Measurements from ENCODE around the gene STARD8.

The STARD8 gene

DNA sequence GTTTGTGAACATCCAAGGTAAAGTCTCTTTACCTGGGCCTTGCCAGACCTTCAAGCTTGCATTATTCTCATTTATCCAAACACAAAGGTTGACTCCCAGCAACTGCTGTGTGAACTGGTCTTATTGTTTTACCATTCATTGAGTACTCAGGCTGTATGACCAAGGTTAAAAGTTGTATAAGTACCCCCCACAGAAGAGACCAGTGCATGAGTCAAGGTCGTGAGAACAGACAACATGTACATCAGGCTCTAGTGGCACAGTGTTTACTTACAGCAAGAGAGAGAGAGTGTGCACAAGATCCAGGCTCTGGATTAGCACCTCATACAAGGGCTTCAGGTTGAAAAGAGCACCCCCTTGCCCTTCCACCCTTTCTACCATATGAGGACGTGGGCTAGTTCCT, 103.9 kb downstream of the STARD8 start:
- no peak overlapping the region for H3K9ac ChIP-seq (ENCODE audit: low read depth, low read length)
- no peaks in the 10 kb centered on the region for H3K4me1 ChIP-seq (ENCODE audit: insufficient read depth, low read length)
- H3K9me3 ChIP-seq (ENCODE audit: control insufficient read depth, insufficient read depth, low read length): no peaks in the 10 kb centered on the region
- no peaks in the 10 kb centered on the region for H3K36me3 ChIP-seq (ENCODE audit: insufficient read depth, low read length)

DNA sequence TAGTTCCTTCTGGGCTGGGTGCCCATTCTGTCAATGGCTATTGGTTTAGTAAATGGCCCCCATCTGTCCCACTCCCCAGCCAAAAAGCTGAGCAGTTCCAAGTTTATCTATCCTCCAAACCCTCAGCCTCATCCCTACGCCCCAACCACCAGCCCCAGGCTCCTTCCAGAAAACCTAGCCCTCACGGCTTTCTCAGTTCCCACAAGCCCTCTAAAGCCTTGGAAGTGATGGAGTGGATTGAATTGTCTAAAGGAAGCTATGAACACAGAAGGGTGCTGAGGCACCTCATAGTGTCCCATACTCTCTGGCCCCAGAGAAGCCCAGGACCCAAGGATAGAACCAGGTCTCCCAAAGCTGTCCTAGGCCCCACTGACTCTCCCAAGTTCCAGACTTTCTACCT, 105.8 kb downstream of the STARD8 start:
- H3K4me1 ChIP-seq (ENCODE audit: insufficient read depth, low read length): no peaks in the 10 kb centered on the region
- no peak overlapping the region for H3K9ac ChIP-seq (ENCODE audit: low read depth, low read length)
- no peaks in the 10 kb centered on the region for H3K36me3 ChIP-seq (ENCODE audit: insufficient read depth, low read length)
- no peaks in the 10 kb centered on the region for H3K9me3 ChIP-seq (ENCODE audit: control insufficient read depth, insufficient read depth, low read length)

DNA sequence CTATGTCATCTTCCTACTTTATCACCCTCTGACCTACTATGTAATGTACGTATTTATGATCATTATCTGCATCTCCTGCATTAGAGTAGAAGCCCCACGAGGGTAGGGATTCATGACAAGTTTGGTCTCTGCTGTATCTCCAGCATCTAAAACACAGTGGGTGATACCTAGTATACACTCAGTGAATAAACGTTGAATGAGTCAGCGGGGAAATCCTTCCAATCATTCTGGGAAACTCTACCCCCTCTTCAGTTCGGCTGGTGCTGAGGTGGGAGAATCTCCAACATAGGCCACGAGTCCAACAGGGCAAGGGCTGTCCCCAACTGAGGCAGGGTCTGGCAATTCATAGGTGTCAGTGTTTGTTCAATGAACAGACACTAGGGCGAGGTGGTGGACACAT, 106.9 kb downstream of the STARD8 start:
- no peaks in the 10 kb centered on the region for H3K9me3 ChIP-seq (ENCODE audit: control insufficient read depth, insufficient read depth, low read length)
- H3K36me3 ChIP-seq (ENCODE audit: insufficient read depth, low read length): no peaks in the 10 kb centered on the region
- no peak overlapping the region for H3K9ac ChIP-seq (ENCODE audit: low read depth, low read length)
- no peaks in the 10 kb centered on the region for H3K4me1 ChIP-seq (ENCODE audit: insufficient read depth, low read length)

DNA sequence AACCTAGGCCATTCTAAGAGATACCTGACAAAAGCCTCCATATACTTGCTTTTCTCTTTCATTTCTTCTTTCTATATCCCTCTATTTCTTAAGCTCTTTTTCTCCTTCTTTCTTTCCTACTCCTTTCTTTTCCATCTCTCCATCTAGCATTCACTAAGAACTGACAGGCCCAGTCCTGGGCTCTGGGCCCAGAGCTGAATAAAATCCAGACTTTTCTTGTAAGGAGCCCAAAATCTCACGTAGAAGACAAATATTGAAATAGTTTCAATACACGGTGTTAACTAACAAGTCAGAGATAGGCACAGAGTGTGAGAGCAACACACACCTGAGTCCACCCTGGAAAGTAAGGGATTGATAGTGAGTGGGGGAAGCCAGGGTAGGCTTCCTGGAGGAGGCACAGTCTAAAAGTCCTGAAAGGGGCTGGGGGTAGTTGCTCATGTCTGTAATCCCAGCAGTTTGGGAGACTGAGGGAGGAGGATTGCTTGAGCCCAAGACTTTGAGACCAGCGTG, 108.2 kb downstream of the STARD8 start:
- Histone ChIP-seq H3K9me3 (ENCODE audit: control insufficient read depth, insufficient read depth, low read length) (no peaks in the 10 kb centered on the region), H3K4me1 (ENCODE audit: insufficient read depth, low read length) (no peaks in the 10 kb centered on the region), H3K36me3 (ENCODE audit: insufficient read depth, low read length) (no peaks in the 10 kb centered on the region), H3K9ac (ENCODE audit: low read depth, low read length) (no peak overlapping the region)

DNA sequence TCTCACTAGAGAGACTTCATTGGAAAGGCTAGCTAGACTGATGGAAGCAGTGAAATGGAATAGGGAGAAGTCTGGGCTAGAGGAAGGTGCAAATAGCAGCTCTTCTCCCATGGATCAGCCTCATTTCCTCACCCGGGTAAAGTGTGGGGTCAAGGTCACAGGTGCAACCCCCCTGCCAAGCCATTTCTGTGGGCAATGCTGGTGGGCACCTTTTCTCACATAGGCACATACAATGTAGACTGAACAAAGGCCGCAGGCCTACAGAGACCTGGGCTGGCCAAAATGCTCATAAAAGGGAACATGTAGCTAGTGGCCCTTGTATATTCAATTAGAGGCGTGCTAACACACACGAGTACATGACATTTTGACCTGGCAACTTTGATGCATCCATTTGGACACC, 109.9 kb downstream of the STARD8 start:
- H3K4me1 ChIP-seq (ENCODE audit: insufficient read depth, low read length): no peaks in the 10 kb centered on the region
- H3K36me3 ChIP-seq (ENCODE audit: insufficient read depth, low read length): no peaks in the 10 kb centered on the region
- no peaks in the 10 kb centered on the region for H3K9me3 ChIP-seq (ENCODE audit: control insufficient read depth, insufficient read depth, low read length)
- H3K9ac ChIP-seq (ENCODE audit: low read depth, low read length): no peak overlapping the region

DNA sequence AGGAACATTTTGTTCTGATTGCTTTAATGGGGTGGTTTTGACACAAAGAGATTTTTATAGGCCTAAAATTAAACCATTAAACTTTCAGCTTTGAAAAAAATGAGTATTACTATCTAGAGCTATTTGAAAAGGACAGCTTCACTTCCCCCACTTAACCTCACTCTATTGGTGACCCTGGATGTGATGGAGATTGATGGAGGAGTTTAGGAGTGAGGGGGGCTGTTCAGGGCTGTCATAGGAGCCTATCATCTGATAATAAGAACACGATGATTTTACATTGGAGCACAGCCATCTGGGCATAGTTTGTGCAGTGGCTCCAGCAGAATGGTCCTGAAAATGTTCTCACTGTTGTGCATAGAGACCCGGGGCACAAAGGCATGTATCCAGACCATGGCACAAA, 110.3 kb downstream of the STARD8 start:
- Histone ChIP-seq H3K4me1 (ENCODE audit: insufficient read depth, low read length) (no peaks in the 10 kb centered on the region), H3K9me3 (ENCODE audit: control insufficient read depth, insufficient read depth, low read length) (no peaks in the 10 kb centered on the region), H3K36me3 (ENCODE audit: insufficient read depth, low read length) (no peaks in the 10 kb centered on the region), H3K9ac (ENCODE audit: low read depth, low read length) (no peak overlapping the region)

DNA sequence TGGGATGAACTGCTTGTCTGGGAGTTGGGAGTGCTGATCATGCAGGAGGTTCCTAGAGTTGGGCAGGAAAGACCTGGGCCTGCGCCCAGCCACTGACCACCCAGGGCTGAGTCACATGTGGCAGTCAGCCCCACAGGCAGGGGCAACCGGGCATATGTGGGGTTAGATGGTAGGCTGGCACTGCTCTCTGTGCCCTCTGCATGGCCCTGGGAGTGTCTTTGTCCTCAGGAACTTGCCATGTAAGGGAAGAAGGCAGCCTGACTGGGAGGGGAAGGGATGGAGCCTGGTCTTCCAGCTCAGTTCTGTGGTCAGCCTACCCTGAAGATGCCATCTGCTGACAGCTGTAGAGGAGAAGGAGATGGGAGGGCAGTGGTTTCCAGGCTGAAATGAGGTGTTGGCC, 111.2 kb downstream of the STARD8 start:
- Histone ChIP-seq H3K9me3 (ENCODE audit: control insufficient read depth, insufficient read depth, low read length) (no peaks in the 10 kb centered on the region), H3K9ac (ENCODE audit: low read depth, low read length) (no peak overlapping the region), H3K36me3 (ENCODE audit: insufficient read depth, low read length) (no peaks in the 10 kb centered on the region), H3K4me1 (ENCODE audit: insufficient read depth, low read length) (no peaks in the 10 kb centered on the region)

DNA sequence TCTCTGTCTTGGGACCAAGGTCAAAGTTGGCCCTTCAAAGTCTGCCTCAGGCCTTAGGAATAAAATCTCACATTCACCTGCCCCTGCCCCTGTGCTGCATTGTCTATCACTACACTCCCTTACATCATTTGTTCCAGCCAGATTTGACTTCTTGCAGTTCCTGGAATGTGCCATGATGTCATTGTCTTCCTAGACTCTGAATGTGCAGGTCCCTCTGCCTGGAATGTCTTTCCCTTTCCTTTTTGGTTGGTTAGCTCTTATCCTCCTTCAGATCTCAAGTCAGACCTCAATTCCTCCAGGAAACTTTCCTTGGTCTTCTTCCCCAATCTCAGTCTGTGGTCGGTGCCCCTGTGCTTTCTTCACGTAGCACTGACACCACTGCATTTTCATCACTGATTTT, 113.6 kb downstream of the STARD8 start:
- no peaks in the 10 kb centered on the region for H3K36me3 ChIP-seq (ENCODE audit: insufficient read depth, low read length)
- H3K4me1 ChIP-seq (ENCODE audit: insufficient read depth, low read length): no peaks in the 10 kb centered on the region
- H3K9me3 ChIP-seq (ENCODE audit: control insufficient read depth, insufficient read depth, low read length): no peaks in the 10 kb centered on the region
- H3K9ac ChIP-seq (ENCODE audit: low read depth, low read length): no peak overlapping the region

DNA sequence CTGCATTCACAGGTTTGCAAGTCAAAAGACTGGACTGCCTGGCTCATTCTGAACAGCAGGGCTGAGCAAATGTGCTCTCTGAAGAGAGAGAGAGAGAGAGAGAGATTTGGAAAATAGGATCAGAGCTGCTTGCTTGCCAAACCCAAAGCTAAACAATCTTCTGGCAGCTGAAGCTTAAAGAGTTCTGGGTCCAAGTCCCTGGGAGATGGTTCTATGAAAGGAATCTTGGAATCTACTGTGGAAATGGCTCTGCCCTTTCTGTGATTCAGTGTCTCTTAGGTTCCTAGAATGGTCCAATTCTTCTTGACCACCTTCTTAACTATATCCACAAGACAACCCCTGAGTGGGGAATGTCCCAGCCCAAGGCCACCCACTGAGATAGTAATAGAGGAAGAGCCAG, 115.3 kb downstream of the STARD8 start:
- Histone ChIP-seq H3K4me1 (ENCODE audit: insufficient read depth, low read length) (no peaks in the 10 kb centered on the region), H3K9ac (ENCODE audit: low read depth, low read length) (no peak overlapping the region), H3K9me3 (ENCODE audit: control insufficient read depth, insufficient read depth, low read length) (no peaks in the 10 kb centered on the region), H3K36me3 (ENCODE audit: insufficient read depth, low read length) (no peaks in the 10 kb centered on the region)

DNA sequence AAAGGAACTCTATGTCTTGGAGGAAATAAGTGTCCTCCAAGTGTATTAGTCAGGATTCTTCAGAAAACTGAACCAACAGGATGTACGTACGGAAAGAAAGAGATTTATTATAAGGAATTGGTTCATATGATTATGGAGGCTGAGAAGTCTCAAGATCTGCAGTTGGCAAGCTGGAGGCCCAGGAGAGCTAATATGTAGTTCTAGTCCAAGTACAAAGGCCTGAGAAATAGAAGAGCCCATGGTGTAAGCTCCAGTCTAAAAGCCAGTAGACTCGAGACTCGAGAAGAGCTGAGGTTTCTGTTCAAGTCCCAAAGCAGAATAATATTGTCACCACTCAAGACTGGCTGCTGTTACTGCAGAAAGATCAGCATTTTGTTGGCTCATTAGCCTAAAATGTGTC, 116.0 kb downstream of the STARD8 start:
- H3K4me1 ChIP-seq (ENCODE audit: insufficient read depth, low read length): no peaks in the 10 kb centered on the region
- H3K9ac ChIP-seq (ENCODE audit: low read depth, low read length): no peak overlapping the region
- no peaks in the 10 kb centered on the region for H3K36me3 ChIP-seq (ENCODE audit: insufficient read depth, low read length)
- no peaks in the 10 kb centered on the region for H3K9me3 ChIP-seq (ENCODE audit: control insufficient read depth, insufficient read depth, low read length)
